HL-60/S4 treated with retinoic acid at 250 ng/mL for 4 days and 3 days (cell line): ENCODE results near the gene KCNQ5.

Source experiments
- in situ Hi-C: fragments of 300-500 bp; cut with MboI; formaldehyde crosslinking; loops from 2 replicates; pipeline ENCODE4 v1.7.0; 2022; ENCODE audit warnings: low sequenced_read_pairs

The KCNQ5 gene

DNA sequence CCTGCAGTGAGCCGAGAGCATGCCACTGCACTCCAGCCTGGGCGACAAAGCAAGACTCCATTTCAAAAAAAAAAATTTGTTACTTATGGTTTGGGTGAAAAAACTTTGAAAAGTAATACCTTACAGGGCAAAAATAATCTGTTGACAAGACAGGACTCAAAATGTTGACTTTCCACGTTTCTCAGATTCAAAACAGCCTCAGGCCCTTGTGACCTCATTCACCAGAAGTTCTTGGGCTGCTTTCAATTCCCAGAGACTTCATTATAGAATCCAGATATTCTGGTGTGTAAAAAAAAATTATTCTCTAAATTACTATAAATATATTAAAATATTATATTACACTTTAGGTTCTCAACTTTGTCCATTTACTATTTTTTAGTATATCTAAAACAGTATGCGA is 116.2 kb downstream of the KCNQ5 start:
- in situ Hi-C loops: no loop called here

DNA sequence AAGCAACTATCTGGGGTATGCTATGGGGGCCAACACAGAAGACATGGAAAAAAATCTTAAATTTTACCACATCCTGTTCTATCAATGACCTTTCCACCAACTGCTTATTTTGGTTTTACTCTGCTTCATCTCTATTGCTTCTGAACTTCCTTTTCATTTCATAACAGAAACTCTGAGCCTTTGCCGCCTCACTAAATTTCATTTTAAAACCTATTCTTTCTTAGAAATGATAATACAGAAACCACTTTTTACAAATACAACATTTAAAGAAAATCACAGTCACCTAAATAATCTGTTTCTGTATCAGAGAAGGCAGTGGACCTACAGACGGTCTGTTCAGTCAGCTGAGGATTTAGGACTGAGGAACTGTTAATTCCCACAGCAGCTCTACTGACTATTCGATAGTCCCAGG is 117.5 kb downstream of the KCNQ5 start:
- in situ Hi-C loops: no loop called here

DNA sequence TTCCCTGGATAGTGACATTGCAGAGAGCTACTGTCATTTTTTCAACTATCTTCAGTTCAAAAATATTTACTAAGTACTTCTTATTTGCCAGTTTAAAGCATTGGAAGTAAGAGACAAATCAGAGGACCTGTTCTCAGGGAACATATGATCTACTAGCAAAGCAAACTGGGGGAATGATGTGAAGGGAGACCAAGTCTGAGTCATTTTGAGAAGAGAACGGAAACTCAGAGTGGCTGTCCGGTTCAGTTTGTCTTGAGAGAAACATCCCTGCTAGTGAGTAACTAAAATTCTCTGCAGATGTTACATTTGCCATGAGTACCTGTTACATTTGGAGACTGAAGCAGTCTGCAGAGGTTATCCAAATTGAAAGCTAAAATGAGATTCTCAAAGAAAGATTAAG is 118.3 kb downstream of the KCNQ5 start:
- in situ Hi-C loops: no loop called here

DNA sequence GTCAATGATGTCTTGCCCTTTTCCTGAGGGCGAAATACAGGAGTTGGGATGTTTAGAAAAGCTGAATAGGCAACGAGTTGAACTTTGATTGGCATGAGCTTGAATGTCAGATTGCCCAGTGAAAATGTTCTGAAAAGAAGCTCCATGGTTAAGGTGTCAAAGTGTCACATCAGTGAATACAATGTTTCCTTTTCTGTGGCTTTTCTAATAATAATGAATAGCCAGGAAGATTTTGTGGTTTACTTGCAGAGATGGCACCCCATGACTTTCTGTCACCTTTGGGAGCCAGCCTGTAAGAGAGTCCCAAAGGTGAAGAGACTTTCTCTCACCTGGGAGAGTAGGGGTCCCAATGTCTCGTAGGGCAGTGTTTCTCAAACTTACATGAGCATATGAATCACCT is 119.2 kb downstream of the KCNQ5 start:
- in situ Hi-C loops: no loop called here

DNA sequence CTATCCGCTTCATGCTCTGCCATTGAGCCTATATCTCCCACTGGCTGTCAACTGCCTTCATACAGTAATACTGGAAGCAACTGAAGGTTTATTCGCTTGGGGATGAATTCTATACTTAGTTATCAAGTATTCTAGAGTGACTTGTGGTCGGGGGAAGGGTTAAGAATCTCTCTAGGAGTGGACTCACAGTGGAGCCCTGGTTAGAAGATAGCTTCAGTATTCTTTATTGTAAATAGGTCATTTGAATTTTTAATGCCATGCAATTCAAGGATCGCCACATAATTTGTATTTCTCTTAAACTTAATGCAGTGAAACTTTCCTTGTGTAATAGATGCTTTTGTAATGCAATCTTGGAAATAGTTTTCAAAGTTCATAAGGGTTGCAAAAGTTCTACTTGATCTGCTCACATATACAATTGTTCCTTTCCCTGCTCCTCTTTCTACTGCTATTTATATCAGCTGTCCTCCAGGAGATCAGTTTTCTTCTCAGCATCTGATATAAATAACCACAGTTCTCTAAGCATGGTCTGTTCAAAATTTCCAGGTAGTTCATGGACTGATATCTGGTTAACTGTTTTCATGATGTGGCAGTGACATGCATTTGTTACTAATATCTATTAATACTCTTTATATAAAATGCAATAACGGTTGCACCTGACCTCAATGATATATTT is 120.3 kb downstream of the KCNQ5 start:
- in situ Hi-C loops: no loop called here

DNA sequence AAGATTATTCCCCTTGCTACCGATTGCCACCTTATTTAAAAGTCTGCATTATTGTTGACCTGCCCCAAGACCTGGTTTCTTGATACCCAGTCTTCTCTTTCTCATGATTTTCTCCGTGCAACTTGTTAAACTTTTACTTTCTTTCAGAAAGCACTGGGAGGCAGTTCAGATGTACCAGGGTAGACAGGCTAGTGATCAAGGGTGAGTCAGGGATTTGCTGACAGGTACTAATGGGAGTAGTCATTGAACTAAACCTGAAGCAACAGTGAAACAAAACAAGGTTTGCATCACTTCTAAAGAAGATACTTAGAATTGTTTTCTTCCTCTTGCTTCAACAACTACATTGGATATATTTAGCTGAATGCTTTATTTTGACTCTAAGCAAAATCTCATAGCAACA is 124.4 kb downstream of the KCNQ5 start:
- in situ Hi-C loops: no loop called here

DNA sequence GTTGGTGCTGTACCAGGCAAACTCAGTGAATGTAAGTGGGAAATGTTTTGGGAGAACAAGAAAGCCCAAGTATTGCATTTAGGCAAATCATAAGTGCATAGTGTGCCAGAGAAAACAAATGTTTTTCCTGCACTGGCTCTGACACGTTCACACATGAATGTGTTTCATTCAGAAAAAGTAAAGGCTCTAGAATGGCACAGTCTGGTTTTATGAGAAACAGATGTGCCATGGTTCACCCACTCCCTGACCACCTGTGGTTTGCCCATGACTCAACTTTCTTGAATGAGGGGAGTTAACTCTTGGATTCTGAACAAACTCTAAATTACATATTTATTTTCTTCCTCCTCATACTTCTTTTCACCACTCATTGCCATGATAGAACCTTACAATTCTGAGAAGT is 126.9 kb downstream of the KCNQ5 start:
- in situ Hi-C loops: no loop called here

DNA sequence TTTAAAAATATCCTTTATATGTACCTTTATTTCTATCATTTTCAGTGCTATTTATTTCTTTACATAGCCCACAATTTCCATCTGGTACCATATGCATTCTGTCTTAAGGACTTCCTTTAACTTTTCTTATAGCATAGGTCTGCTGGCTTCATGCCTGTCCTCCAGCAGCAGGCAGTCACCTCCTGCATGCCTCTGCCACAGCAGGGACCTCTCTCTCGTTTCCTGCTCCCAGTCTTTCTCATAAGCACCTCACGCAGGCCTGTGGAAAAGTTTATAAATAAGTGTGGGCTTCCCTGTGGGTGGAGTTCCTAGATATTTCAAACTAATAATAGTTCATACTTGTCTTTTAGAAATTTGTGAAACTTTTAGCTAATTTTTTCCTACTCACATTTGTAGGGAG is 133.9 kb downstream of the KCNQ5 start:
- in situ Hi-C loops: no loop called here

DNA sequence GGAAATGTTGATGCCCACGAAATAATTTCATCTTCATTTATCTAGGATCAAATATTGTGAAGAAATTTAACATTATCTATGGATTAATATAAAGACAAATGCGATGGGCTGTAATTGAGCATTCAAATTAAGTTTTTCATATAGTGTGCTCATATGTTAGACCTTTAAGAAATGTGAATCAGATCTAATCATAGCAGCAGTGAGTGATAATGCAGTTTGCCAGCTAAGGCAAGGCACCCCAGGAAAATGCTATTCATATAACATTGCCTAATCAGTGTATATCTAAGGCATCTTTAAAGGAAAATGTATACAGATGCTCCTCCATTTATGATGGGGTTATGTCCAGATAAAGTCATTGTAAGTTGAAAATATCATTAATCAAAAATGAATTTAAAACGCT is 135.2 kb downstream of the KCNQ5 start:
- in situ Hi-C loops: no loop called here

DNA sequence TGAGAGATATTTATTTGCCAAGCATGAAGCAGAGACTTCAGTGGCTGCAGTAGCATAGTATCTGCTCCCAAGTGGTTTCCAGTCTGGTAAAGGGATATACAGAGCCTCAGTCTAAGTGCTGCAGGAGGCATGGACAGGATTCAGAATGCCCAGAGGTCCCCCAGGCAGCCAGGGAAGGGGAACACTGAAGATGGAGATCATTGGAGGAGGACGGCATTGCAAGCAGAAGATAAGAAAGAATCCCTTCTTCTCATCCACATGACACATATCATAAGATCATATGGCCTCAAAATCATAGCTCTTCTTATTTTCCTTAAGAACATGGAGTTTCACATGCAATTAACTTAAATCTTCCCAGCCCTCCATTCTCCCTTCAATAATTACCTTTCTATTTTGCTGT is 136.1 kb downstream of the KCNQ5 start:
- in situ Hi-C loops: no loop called here

DNA sequence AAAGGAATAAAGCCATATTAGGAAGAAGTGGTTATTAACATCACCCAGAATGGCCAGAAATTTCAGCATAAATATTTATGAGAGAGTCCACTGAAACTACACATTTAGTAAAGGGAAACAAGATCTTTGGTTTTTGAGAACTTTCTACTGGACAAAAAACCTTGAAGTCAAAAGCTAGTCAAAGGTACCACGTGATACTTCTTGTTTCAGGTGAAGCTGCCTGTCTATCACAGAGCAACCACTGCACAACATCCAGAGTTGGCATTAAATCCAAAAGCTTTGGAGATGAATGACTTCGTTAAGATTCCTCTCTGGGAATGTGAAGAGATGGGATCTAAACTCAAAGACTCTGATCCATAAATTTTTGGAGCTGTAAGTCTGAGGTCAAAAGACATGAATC is 137.0 kb downstream of the KCNQ5 start:
- in situ Hi-C loops: no loop called here

DNA sequence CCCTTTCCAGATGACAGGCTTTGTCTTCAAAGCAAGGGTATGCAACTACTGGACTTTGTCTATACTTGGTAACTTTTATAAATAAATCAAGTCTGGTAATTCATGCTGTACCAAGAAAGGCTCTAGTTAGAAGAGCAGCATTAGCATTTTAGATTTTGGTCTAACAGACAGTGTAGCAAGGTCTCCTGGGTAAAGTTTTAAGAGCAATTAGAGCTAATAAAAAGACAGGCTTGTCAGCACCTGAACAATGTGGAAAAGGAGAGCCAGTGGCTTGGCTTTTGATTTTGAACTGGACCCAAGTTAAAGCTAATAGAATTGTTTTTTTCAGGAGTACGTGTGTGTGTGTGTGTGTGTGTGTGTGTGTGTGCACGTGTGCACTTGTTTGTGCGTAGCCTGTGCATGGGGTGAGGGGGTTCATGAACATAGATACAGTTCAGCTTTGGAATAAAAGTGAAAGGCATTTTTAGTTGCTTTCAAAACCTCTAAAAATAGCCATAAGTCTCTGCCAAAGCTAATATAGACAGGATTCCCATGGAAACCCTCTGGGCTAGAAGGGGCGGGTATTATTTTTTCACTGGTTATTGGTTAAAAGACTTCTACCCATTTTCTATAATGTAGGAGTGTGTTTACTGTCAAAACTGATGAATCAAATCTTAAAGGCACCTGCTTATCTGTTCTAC is 138.4 kb downstream of the KCNQ5 start:
- in situ Hi-C loops: no loop called here

DNA sequence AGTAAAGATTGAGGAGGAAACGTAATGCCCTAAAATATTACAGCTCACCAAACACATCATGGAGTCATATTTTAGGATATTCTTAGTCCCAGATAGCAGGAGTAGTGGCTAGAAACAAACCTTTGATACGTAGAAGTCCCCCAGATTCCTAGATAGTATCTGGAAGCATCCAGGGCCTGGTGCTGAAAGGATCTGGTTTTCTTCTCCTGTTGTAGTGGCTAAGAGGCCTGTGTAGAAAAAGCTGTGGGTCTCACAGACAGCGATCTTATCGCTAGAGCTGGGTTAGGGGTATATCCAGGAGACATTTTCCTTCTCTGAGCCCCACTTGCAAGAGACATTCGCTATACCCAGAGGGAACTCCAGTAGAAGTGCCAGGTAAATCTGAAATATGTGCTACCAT is 139.9 kb downstream of the KCNQ5 start:
- in situ Hi-C loops: no loop called here

DNA sequence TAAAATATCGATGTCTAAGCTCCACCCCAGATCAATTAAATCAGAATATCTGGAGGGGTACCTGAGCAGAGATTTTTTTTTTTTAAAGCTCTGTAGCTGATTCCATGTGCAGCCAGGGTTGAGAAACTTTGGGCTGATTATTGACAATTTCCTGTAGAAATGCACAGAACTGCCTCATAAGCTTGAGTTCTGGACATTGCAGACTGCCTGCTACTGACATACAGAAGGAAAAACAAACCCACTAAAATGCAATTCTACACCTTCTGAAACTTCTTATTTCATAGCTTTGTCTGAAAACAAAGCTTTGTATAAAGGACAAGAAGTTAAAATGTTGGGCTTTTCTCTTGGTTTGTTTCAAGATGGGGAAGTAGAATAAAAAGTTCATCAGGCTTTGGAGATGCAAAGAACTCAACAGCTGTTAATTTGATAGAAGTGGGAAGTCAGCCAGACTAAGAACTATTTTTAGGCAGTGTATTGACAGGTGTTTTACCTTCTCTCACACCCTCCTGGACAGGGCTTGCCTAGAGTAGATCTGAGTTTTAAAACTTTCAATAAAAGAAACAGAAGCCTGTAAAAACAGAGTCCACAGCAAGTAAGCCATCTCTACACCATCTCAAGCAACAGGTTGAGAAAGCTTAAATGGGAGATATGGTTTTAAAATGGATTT is 147.7 kb downstream of the KCNQ5 start:
- in situ Hi-C loops: no loop called here

DNA sequence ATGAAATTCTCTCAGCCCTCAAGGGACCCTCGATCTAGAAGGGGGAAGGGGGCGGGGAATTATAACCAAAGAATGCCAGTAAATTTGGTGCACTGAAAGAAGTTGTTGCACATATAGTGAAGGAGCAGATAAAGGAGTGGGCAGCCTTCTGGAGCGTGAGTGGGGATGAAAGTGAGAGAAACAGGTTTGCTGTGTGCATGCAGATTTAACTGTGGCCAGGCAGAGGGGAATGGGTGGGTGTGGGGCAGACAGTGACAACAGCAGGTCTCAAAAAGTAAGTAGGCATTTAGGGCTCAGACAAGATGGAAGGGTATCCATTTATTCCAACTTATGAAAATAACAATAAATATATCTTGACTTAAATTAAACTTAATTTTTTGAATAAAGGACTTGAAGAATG is 149.1 kb downstream of the KCNQ5 start:
- in situ Hi-C loops: no loop called here

DNA sequence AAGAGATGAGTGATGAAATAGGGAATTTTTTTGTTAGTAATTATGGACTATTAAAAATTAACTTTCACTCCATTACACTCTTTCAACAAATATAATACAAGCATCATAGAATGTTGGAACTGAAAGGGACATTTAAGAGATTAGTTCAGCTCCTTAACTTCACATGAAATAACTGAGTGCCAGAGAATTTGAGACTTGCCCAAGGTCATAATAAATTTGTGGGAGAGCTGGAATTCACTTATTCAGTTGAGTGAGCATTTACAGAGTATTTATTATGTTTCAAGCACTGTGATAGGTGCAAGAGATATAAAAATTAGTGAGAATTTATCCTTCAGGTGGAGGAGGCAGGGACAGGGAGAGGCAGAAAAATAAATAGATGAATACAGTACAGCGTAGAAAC is 154.6 kb downstream of the KCNQ5 start:
- in situ Hi-C loops: no loop called here

DNA sequence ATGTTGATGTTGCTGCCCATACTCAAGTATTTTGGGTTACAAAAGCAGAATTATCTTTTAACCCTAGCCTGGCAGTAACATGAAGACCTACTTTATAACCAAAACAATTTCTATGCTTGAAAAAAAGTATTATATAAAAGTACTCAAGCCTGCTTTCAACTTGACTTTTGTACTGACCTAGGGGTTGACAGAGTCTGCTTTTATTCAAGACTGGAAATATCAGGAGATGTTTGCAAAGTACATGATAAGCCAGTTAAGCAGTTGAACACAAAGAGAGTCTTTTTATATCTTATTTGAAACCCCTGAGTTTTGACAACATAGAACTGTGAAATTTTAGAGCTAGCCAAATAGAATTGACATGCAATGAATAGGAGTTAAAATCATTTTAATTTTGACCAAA is 159.8 kb downstream of the KCNQ5 start:
- in situ Hi-C loops: no loop called here

DNA sequence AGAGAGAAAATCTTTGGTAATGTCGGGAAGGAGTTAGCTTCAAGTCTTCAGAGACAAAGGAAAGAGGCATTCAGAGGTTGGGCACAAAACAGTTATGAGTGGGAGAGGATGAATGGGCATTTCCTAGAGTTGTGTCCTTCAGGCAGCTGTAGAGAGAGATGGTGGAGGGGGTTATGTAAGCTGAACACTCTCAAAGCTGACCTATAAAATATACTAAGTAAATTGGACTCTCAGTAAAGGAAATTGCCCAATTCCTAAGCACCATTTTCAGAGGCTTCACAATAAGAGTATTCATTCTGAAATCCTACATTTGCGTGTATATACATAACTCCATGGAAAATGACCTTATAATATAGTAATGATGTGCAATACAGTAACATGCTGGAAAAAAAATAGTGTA is 161.2 kb downstream of the KCNQ5 start:
- in situ Hi-C loops: no loop called here

DNA sequence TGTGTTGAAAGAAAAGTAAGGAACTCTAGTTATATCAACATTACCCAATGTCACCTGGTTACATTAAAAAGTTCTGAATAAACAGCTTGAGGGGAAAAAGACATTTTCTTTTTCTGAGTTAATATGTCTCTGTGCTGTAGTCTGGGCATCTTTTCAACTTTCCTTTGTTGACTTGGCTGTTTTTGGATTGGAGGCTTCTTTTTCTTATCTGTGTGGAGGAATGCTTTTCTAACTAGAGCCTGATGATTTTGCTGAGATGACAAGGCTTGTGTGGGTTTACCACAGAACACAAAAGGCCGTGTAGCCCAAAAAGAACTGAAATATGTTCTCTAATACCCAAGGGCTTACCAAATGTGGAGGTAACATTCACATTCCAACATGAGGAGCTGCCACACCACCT is 161.8 kb downstream of the KCNQ5 start:
- in situ Hi-C loops: no loop called here

DNA sequence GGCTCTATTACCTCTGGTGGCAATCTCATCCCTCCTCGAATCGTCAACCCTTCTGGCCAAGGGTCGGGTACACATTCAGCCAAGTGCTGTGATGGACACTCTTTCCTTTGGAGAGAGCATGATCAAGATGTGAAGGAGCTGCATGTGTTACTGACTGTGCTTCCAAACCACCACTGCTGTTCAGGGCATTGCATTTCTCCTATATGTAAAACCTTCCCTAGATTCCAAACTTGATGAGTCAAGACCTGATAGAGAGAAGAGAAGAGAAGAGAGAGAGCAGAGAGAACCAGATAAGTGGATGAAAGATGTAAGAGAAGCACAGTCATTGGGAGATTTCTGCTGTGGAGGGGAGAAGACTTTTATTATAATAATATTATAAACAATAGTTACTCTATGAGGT is 162.2 kb downstream of the KCNQ5 start:
- in situ Hi-C loops: no loop called here

DNA sequence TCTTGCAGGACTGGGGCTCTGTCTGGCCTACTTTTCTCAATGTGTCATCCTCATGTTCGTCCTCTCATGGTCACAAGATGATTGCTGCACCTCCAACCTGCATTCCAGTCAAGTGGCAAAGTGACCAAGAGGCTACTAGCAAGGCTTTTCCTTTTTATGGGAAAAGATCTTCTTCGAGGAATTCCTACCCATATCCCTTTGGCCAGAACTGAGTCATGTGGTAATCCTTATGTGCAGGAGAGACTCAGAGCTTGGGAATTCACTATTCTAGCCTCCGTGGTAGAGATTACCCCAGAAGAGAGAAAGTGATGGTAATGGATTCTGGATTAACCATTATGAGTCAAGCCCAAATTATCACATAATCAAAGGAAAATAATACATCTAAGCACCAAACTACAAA is 162.7 kb downstream of the KCNQ5 start:
- in situ Hi-C loops: no loop called here

DNA sequence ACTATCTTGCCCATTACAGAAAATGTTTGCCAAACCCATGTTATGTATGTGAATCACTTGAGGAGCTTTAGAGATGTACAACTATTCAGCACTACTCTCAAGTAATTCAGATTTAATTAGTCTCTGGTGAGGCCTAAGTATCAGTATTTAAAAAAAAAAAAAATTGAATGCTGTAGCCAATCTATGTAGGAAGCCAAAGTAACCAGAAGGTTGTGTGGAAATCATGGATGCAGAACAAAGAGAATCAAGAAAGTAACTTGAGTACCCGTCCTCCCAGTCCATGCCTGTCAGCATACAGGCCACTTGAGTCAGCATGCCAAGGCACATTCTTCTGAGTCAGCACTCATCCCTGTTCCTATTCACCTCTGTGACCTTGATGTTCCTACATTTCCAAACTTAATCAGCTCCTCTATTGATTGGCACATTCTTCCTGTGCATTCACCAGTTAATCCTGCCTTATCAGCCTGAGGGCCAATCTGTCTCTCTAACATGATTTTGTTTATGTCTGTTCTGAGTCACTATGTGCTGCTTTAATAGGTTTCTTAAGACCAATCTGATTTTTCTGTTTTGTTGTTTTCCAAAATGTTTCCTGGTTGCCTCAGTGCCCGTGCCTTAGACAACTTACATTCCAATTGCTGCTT is 165.6 kb downstream of the KCNQ5 start:
- in situ Hi-C loops: no loop called here
